Femur (tissue), 1 donor: ENCODE data around the gene ARHGAP19.
"Not testable (repeated sequence)": the region's sequence is repeated elsewhere in the genome, so short reads cannot be mapped to it uniquely, and the experiment has no call there.

Experiments
- DNase-seq: peaks from one replicate; pipeline ENCODE4 v3.0.0-alpha.2; 2017

The ARHGAP19 gene

GRCh38 chr10:97279121-97279815 is 13.2 kb downstream of the ARHGAP19 start:
- DNase-seq = no peak

DNA sequence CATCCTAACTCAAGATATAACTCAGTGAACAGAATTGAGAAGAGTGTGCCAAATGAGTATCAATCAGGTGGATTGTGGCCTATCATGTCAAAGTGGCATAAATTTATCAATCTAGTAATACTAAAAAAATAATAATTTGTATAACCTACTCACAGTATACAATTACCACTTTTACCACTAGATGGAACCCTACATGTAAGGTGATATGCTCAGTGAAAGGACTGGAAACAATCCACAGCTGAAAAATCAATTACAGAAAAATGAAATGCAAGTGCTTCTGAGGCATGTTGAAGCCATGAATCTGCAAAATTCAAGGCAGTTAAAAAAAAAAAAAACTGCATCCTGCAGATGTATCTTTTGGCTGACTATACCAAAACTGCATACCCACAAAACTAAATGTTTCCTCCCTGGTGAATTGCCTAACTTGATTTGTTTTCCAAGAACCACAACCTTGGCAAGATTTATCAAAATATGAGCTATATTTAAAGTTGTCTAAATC is 13.9 kb downstream of the ARHGAP19 start:
- no peak for DNase-seq

GRCh38 chr10:97277551-97277950 is 14.9 kb downstream of the ARHGAP19 start:
- no peak for DNase-seq

- DNase-seq = no peak
These were observed 17.6 kb downstream of the ARHGAP19 start for GRCh38 chr10:97274828-97275227.

DNA sequence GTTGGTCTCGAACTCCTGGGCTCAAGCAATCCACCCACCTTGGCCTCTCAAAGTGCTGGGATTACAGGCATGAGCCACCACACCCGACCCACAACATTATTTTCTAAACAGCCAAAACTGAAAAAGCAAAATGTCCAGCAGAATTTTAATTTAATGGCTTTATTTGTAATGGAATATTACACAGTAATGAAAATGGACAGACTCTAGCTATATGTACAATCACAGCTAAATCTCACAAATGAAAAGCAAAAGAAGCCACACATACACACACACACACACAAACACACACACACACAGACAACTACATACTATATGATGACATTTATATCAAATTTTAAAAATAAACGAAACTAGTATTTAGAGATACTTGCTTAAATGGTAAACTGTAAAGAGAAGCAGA is 18.7 kb downstream of the ARHGAP19 start:
- no peak for DNase-seq

GRCh38 chr10:97270523-97271154 is 21.8 kb downstream of the ARHGAP19 start:
- DNase-seq = no peak

- DNase-seq = no peak
These were observed 24.8 kb downstream of the ARHGAP19 start for GRCh38 chr10:97267671-97268070.

- not testable (repeated sequence) for DNase-seq
These were observed 27.3 kb downstream of the ARHGAP19 start for GRCh38 chr10:97265095-97265494.

DNA sequence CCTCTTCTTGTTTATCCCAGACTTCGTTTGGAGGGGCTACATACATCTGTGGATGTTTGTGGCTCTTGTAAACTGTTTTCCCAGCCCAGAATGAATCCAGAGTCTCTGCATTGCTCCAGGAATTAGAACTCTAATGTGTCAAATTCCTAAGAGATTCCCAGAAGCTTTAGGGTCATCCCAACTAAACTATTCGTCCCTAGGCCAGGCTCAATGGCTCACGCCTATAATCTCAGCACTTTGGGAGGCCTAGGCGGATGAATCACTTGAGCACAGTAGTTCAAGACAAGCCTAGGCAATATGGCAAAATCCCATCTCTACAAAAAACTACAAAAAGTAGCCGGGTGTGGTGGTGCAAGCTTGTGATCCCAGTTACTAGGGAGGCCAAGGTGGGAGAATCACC is 28.5 kb downstream of the ARHGAP19 start:
- no peak for DNase-seq

- no peak for DNase-seq
These were observed 30.8 kb downstream of the ARHGAP19 start for GRCh38 chr10:97261656-97262055.

- DNase-seq = no peak
These were observed 31.3 kb downstream of the ARHGAP19 start for GRCh38 chr10:97261183-97261582.

DNA sequence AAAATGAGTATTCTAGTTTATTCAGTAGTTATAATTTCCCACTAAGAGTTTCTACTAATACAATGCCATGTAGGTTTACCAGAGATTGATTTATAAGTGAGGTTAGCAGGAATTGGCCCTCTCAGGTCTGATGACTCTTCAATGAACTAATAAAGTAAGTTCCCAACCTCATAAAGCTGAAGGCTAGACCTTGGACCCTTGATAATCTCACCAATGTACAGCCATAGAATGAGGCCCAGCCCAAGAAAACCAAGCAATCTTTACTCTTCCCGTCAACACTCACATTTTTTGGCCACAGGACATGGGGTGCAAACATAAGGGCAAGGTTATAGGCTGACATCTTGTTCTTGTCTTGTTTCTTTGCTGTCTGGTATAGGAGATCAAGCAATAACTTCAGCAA is 33.3 kb downstream of the ARHGAP19 start:
- DNase-seq = no peak

DNA sequence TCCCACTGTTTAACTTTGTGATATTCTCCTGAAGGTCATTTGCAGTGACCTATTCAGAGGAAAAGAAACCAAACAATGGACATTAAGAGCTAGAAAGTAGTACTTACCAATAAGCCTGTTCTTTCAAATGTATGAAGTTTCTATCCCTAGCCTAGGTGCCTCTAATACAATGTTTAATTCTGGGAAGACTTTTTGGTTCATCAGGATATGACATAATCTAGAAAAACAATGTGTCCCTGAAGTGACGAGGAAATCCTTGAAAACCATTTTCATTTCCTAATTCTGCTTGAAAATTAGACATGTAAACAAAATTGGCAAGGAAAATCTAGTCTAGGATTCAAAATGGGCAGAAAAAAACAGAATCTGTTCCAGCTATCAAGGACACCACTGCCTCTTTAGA is 36.1 kb downstream of the ARHGAP19 start:
- DNase-seq = no peak

DNA sequence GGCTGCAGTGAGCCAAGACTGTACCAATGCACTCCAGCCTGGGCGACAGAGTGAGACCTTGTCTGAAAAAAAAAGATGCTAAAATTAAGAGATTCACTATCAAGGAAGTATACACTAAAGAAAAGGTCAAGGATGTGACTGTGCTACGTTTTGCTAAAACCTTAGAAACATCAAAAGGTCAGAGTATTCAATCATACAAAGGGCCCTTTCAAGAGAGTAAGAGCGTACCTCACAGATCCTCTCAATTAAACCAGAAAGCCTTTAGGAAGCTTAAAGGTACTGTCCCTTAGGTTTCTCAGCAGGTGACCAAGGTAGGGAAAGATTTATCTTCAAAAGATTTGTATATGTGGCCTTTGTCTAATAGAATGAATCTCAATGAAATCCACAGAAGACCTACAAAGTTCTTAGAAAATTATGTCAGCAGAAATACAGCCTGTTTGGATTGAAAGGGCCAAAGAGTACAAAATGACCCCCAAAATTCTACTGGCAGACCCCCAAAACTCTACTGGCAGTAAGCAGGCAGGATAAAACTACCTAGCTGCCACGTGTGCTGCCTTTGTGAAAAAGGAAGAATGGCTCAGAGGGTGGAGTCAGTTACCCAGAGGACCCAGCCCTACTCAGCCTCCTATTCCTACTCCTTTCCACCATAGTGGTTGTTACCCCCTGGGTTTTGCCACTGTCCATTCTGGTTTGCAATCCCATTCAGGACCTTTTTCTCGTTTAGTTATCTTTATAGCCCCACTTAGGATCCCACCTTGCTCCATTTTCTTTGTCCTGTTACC is 36.7 kb downstream of the ARHGAP19 start:
- no peak for DNase-seq

DNA sequence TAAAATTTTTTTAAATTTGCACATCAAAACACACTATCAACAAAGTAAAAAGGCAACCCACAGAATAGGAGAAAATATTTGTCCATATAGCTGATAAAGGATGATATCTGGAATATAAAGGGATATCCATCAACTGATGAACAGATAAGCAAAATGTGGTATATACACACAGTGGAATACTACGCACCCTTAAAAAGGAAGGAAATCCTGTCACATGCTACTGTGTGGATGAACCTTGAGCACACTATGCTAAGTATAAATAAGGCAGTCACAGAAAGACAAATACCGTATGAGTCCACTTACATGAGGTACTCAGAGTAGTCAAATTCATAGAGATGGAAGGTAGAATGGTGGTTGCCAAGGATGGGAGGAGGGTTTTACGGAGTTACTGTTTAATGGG is 37.7 kb downstream of the ARHGAP19 start:
- DNase-seq = no peak

GRCh38 chr10:97250952-97251351 is 41.5 kb downstream of the ARHGAP19 start:
- DNase-seq = no peak

DNA sequence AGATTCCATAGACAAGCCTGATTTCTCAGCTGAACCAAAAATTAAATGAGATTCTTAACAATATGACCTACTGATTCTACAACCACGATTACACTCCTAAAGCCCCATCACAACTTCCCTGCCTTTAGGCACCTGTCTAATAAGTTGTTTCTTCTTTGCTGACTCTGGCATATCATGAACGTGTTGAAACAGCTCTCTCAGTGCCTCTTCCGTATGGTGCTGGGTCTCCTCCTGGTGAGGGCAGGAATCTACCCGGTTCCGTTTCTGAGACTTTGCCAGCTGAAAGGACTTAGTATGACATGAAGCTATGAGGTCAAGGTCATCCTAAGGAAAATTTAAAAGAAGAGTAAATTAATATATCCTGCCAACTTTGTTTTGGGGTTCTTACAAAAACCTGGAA is 48.6 kb downstream of the ARHGAP19 start:
- DNase-seq = no peak

DNA sequence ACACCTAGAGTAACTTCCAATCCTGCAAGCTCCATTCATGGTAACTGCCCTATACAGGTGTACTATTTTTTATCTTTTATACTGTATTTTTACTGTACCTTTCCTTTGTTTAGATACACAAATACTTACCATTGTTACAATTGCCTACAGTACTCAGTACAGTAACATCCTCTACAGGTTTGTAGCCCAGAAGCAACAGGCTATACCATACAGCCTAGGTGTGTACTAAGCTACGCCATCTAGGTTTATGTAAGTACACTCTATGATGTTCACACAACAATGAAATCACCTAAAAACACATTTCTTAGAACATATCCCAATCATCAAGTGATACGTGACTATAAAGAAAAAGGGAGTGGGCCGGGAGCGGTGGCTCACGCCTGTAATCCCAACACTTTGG is 53.6 kb downstream of the ARHGAP19 start:
- DNase-seq = no peak

- DNase-seq = no peak
These were observed 57.1 kb downstream of the ARHGAP19 start for GRCh38 chr10:97235353-97235752.

DNA sequence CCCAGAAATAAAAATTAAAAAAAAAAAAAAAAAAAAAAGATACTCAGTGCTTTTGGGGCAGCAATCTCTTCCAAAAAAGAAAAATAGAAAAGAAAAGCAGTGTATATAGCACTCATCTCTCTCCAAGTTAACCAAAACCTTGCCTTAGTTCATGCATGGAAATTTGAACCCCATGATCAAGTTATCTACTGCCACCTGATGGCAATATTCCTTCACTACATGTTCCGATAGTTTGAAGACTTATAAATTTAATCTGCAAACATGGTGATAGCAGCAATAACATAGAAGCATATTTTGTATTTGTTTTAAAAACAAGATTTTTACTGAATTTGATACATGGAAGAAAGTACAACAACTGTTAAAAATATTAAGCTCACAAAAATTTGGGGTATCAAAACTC is 58.0 kb downstream of the ARHGAP19 start:
- no peak for DNase-seq

- DNase-seq = no peak
These were observed 62.3 kb downstream of the ARHGAP19 start for GRCh38 chr10:97230146-97230545.

- DNase-seq = no peak
These were observed 63.0 kb downstream of the ARHGAP19 start for GRCh38 chr10:97229322-97230015.

- no peak for DNase-seq
These were observed 63.7 kb downstream of the ARHGAP19 start for GRCh38 chr10:97228775-97229157.
